ENCODE data around the gene SLC24A1. TPM values are rescaled to one million over a fixed set of nuclear protein-coding genes. Genes with fewer than 3 reads are reported as not detected.

The SLC24A1 gene
- total RNA-seq, 4 donors from 2014 or later, result 6.0 to 15.7 (median 9.4) TPM

DNA sequence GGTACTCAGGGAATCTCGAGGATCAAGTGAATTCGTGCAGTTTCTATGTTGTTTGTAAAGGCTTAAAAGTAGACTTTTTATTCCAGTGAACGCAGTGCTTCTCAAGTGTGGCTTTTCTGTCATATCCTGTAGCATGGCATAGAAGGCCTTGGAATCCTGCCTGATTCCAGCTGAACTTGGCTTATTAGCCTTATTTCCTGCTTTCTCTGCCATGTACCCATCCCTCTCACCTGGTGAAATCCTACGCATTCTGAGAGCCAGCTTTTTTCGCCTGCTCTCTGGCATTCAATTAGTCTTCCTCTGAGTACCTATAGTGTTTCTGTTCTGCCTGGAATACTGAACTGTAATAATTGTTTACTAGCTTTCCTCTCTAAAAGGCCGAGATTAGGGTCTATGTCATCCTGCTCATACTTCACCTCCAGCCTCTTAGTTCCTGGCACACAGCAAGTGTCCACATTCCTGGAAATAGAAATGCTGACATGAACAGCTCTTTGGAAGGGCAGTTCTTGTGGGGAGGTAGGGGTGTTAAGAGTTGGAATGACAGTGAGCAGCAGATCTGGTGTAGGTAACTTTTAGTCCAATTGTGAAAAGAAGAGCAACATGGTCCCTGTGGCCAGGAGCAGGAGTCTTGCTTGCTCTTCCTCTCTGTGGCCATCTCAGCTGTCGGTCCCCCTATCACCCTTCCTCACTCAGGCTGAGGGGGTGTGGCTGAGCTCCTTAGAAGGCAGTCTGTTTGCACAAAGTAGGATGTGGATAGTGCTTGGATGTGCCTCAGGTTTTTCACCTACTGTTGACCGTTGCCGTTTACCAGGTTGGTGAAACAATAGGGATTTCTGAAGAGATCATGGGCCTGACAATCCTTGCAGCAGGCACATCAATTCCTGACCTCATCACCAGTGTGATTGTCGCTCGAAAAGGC lies 30.4 kb downstream of the SLC24A1 start:
- TF ChIP-seq, protein P1, sequence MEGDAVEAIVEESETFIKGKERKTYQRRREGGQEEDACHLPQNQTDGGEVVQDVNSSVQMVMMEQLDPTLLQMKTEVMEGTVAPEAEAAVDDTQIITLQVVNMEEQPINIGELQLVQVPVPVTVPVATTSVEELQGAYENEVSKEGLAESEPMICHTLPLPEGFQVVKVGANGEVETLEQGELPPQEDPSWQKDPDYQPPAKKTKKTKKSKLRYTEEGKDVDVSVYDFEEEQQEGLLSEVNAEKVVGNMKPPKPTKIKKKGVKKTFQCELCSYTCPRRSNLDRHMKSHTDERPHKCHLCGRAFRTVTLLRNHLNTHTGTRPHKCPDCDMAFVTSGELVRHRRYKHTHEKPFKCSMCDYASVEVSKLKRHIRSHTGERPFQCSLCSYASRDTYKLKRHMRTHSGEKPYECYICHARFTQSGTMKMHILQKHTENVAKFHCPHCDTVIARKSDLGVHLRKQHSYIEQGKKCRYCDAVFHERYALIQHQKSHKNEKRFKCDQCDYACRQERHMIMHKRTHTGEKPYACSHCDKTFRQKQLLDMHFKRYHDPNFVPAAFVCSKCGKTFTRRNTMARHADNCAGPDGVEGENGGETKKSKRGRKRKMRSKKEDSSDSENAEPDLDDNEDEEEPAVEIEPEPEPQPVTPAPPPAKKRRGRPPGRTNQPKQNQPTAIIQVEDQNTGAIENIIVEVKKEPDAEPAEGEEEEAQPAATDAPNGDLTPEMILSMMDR (IDR thresholded peaks at IDR 0.05), result no peak
- TF ChIP-seq POLR2A (IDR thresholded peaks at IDR 0.05), result no peak
- no peak overlapping the region for H3K27ac ChIP-seq
- no peaks in the 10 kb centered on the region for H3K9me3 ChIP-seq
- DNase-seq, result no peak
- H3K36me3 ChIP-seq, result no peaks in the 10 kb centered on the region
- H3K4me1 ChIP-seq, result no peaks in the 10 kb centered on the region
- H3K4me3 ChIP-seq, result no peak overlapping the region
- H3K27me3 ChIP-seq, result no peaks in the 10 kb centered on the region

DNA sequence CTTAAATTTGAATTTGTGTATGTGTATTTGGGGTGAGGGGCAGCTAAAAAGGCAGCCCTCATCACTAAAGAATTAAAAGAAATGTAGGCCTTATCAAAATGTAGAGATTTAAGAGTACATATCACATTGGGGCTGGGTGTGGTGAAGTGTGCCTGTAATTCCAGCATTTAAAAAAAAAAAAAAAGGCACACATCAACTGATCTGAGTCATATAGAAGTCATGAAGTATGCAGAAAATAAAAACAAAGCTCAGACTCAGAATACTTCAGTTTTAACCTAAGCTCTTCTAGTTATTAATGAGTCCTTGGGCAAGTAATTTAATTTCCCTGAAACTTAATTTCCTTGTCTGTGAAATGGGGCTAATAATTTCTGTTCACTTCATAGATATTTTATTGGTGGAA lies 31.6 kb downstream of the SLC24A1 start:
- TF ChIP-seq POLR2A (IDR thresholded peaks at IDR 0.05), result no peak
- TF ChIP-seq, protein P1 (IDR thresholded peaks at IDR 0.05), result no peak
- DNase-seq, result no peak
- no peaks in the 10 kb centered on the region for H3K9me3 ChIP-seq
- no peak overlapping the region for H3K4me3 ChIP-seq
- no peaks in the 10 kb centered on the region for H3K27me3 ChIP-seq
- peak overlapping the region in 1 of 4 donors; percentile 17 for H3K27ac ChIP-seq
- H3K4me1 ChIP-seq, result no peaks in the 10 kb centered on the region
- peaks cover 0 to 8% (median 0%) of the 10 kb centered on the region in 3 donors for H3K36me3 ChIP-seq

DNA sequence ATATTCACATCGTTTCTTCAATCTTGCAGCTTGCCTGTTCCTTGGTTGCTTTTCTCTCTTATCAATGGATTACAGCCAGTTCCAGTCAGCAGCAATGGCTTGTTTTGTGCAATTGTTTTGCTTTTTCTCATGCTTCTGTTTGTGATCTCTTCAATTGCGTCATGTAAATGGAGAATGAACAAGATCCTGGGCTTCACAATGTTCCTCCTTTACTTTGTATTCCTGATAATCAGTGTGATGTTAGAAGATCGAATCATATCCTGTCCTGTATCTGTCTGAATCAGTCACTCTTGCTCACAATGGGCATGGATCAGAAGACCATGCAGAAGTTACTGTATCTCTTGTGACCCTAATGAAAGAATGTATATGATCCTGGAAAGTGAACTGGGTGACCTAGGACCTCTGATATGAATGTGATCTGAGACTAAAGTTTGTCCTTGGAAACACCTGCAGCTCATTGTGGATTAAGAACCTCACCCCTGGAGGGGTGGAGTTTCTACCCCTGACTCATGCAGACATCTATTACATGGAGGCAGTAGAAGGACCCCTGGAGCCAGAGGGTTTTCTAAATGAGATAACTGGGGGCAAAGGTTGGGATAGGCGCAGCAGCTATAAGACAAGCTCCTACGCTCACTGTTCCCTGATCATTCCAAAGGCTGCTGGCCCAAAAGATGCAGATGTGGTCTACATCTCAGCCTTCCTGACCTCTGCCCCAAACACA lies 32.2 kb downstream of the SLC24A1 start:
- H3K27me3 ChIP-seq, result no peaks in the 10 kb centered on the region
- peak overlapping the region in 1 of 4 donors; percentile 17 for H3K27ac ChIP-seq
- no peak for DNase-seq
- no peak overlapping the region for H3K4me3 ChIP-seq
- H3K36me3 ChIP-seq, result peaks cover 0 to 14% (median 0%) of the 10 kb centered on the region in 3 donors
- H3K9me3 ChIP-seq, result no peaks in the 10 kb centered on the region
- no peaks in the 10 kb centered on the region for H3K4me1 ChIP-seq
- TF ChIP-seq, protein P1 (IDR thresholded peaks at IDR 0.05), result no peak
- no peak for TF ChIP-seq POLR2A (IDR thresholded peaks at IDR 0.05)

DNA sequence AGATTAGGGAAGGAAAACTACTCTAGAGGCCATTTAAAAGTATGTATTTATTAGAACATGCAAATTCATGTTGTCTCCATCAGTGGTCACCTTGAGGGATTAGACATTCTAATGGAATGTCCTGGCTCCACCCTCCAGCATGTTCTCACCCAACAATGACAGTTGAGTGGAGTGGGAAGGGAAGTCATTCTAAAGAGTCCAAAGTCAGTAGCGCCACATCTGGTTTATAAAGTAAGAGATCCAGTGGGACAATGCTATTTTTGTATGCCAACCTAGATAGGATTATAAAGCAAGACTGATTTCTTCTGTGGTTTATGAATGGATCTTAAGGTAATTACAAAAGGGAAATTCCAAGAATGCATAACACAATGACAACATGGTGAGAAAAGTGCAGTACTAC lies 33.3 kb downstream of the SLC24A1 start:
- H3K36me3 ChIP-seq, result peaks cover 0 to 14% (median 0%) of the 10 kb centered on the region in 3 donors
- H3K9me3 ChIP-seq, result no peaks in the 10 kb centered on the region
- H3K27me3 ChIP-seq, result no peaks in the 10 kb centered on the region
- H3K27ac ChIP-seq, result peak overlapping the region in 1 of 4 donors; percentile 27
- H3K4me1 ChIP-seq, result no peaks in the 10 kb centered on the region
- TF ChIP-seq POLR2A (IDR thresholded peaks at IDR 0.05), result no peak
- TF ChIP-seq, protein P1 (IDR thresholded peaks at IDR 0.05), result no peak
- no peak for DNase-seq
- H3K4me3 ChIP-seq, result no peak overlapping the region

DNA sequence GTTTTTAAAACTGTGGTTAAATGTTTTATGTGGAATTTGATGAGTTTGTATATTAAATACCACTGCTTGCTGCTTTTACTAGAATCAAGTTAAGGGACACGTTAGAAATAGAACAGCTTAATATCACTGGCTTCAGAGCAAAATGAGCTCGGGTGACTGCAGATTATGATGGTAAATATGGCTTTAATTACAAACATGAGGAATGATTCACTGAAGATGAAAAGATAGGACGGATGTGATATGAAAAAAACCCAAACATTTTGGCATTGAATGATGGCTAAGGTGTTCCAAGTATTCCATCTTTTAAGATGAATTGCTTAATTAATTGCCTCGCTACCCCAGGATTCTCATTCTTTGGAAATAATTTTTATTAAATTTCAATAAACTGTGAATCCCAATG lies 33.7 kb downstream of the SLC24A1 start:
- DNase-seq, result no peak
- no peak overlapping the region for H3K4me3 ChIP-seq
- H3K27ac ChIP-seq, result peak overlapping the region in 1 of 4 donors; percentile 27
- no peaks in the 10 kb centered on the region for H3K4me1 ChIP-seq
- H3K36me3 ChIP-seq, result peaks cover 0 to 14% (median 0%) of the 10 kb centered on the region in 3 donors
- no peaks in the 10 kb centered on the region for H3K9me3 ChIP-seq
- H3K27me3 ChIP-seq, result no peaks in the 10 kb centered on the region
- TF ChIP-seq, protein P1 (IDR thresholded peaks at IDR 0.05), result no peak
- no peak for TF ChIP-seq POLR2A (IDR thresholded peaks at IDR 0.05)

All from Peyer's patch (tissue), 4 donors.